ENCODE results near the gene OVOL1.
"Not testable (repeated sequence)": the region's sequence is repeated elsewhere in the genome, so short reads cannot be mapped to it uniquely, and the experiment has no call there.

The OVOL1 gene

GRCh38 chr11:65744699-65745042 lies 42.2 kb upstream of the OVOL1 start:
- ChIA-PET POLR2A (ENCODE audit: low non-redundant PET) (interaction anchor here (0.6 kb wide), 2 partner anchors 69 to 77 kb away, joined by 3 to 12 read pairs; no protein-coding TSS in a partner anchor), CTCF (interaction anchor here (0.6 to 2.6 kb wide), 10 partner anchors 25 to 1035 kb away, joined by 3 to 15 read pairs (median 4); partner anchors contain the start of genes AP5B1 and KAT5)
- TF ChIP-seq, protein P1, sequence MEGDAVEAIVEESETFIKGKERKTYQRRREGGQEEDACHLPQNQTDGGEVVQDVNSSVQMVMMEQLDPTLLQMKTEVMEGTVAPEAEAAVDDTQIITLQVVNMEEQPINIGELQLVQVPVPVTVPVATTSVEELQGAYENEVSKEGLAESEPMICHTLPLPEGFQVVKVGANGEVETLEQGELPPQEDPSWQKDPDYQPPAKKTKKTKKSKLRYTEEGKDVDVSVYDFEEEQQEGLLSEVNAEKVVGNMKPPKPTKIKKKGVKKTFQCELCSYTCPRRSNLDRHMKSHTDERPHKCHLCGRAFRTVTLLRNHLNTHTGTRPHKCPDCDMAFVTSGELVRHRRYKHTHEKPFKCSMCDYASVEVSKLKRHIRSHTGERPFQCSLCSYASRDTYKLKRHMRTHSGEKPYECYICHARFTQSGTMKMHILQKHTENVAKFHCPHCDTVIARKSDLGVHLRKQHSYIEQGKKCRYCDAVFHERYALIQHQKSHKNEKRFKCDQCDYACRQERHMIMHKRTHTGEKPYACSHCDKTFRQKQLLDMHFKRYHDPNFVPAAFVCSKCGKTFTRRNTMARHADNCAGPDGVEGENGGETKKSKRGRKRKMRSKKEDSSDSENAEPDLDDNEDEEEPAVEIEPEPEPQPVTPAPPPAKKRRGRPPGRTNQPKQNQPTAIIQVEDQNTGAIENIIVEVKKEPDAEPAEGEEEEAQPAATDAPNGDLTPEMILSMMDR (conservative IDR thresholded peaks at IDR 0.05; ENCODE audit: low read depth): 0 out of 2 replicates have a peak, but pooled peaks have one; percentile 3
- no peak overlapping the region for H3K27ac ChIP-seq
- no peak for DNase-seq (ENCODE audit: low spot score)

DNA sequence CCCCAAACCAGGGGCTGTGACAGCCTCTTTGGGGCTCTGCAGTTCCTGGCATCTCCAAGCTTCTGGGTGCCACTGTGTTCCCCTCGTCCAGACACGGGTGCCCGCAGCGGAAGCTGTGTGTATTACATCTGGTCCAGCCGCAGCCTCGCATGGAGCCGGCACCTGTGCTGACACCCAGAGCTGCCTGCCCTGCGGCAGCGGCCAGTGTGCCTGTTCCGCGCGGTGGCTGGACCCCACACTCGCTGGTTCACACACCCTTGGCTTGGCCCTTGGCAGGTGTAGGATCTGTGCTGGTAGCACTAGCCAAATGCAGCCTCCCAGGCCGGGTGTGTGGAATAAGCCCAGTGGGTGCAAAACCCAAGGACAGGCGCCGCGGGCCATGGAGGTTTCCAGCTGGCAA lies 41.8 kb upstream of the OVOL1 start:
- no peak for DNase-seq (ENCODE audit: low spot score)
- ChIA-PET POLR2A (ENCODE audit: low non-redundant PET) (interaction anchor here (0.6 kb wide), 2 partner anchors 69 to 76 kb away, joined by 3 to 12 read pairs; no protein-coding TSS in a partner anchor), CTCF (interaction anchor here (0.6 to 2.6 kb wide), 10 partner anchors 26 to 1034 kb away, joined by 3 to 15 read pairs (median 4); partner anchors contain the start of genes AP5B1 and KAT5)
- H3K27ac ChIP-seq: no peak overlapping the region
- TF ChIP-seq, protein P1 (conservative IDR thresholded peaks at IDR 0.05; ENCODE audit: low read depth): no peak

DNA sequence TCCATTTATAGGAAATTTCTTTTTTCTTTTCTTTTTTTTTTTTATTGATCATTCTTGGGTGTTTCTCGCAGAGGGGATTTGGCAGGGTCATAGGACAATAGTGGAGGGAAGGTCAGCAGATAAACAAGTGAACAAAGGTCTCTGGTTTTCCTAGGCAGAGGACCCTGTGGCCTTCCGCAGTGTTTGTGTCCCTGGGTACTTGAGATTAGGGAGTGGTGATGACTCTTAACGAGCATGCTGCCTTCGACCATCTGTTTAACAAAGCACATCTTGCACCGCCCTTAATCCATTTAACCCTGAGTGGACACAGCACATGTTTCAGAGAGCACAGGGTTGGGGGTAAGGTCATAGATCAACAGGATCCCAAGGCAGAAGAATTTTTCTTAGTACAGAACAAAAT lies 24.7 kb upstream of the OVOL1 start:
- CTCF ChIA-PET; DNase-seq (ENCODE audit: low spot score); H3K27ac ChIP-seq; POLR2A ChIA-PET (ENCODE audit: low non-redundant PET): not testable (repeated sequence)

DNA sequence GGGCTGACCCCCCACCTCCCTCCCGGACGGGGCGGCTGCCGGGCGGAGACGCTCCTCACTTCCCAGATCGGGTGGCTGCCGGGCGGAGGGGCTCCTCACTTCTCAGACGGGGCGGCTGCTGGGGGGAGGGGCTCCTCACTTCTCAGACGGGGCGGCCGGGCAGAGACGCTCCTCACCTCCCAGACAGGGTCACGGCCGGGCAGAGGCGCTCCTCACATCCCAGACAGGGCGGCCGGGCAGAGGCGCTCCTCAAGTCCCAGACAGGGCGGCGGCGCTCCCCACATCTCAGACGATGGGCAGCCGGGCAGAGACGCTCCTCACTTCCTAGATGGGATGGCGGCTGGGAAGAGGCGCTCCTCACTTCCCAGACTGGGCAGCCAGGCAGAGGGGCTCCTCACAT lies 24.0 kb upstream of the OVOL1 start:
- DNase-seq (ENCODE audit: low spot score); H3K27ac ChIP-seq; CTCF ChIA-PET; POLR2A ChIA-PET (ENCODE audit: low non-redundant PET): not testable (repeated sequence)

DNA sequence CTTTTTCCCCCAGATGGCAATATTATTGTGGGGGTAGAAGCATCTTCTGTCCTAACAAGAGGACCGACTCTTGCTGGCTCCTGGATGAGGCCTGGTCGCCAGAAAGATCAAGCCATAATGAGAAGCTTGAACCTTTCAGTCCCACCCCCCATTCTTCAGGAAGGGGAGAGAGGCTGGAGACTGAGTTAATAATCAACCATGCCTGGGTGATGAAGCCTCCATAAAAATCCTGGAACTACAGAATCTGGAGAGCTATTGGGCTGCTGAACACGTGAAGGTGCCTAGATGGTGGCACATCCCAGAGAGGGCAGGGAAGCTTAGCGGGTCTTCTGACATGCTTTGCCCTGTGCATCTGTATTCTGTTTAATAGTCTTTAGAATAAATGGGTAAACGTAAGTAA lies 22.4 kb upstream of the OVOL1 start:
- CTCF ChIA-PET: interaction anchor here (0.7 to 2.1 kb wide), 2 partner anchors 11 to 16 kb away, joined by 3 to 8 read pairs; no protein-coding TSS in a partner anchor

DNA sequence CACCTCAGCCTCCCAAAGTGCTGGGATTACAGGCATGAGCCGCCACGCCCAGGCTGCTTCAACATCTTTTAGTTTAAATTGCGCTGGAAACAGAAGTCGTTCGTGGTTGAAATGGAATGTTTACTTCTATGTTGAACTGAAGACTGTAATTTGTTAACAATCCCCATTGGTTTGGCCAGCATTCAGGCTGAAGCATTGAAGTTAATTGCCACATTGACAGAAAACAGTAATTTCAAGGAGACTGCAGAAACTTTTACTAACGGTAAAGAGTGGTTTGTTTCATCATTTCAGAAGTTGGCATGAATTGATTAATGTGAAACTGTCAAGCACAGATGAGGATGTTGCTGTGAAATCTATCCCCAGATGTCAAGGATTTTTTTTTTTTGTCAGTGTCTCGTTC lies 20.3 kb upstream of the OVOL1 start:
- ChIA-PET POLR2A (ENCODE audit: low non-redundant PET) (no interaction called here), CTCF (interaction anchor here (0.6 kb wide), 2 partner anchors 13 to 1064 kb away, joined by 3 to 6 read pairs; no protein-coding TSS in a partner anchor)

More for the DNA sequence above, 22.4 kb upstream of the OVOL1 start:
- DNase-seq (ENCODE audit: low spot score): no peak
- TF ChIP-seq, protein P1 (conservative IDR thresholded peaks at IDR 0.05; ENCODE audit: low read depth): no peak
- H3K27ac ChIP-seq: no peak overlapping the region
- POLR2A ChIA-PET (ENCODE audit: low non-redundant PET): no interaction called here

DNA sequence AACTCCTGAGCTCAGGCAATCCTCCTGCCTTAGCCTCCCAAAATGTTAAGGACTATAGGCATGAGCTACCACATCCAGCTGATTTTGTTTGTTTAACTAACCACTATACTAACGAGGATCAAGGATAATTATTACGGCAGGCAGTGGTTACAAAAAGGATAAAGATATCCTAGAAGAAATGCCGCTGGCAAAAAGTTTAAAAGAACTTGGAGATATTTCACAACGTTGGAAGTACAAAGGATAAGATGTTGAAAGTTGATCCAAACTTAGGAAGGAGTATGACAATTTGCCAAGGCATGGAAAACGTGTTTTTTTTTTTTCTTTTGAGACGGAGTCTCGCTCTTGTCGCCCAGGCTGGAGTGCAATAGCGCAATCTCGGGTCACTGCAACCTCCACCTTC lies 19.5 kb upstream of the OVOL1 start:
- CTCF ChIA-PET: interaction anchor here (0.5 to 0.6 kb wide), 3 partner anchors 12 to 1175 kb away, joined by 3 to 4 read pairs (median 3); no protein-coding TSS in a partner anchor

More for the DNA sequence above, 20.3 kb upstream of the OVOL1 start:
- peak overlapping the region; percentile 56; the same call in 1 of the 2 replicates for H3K27ac ChIP-seq
- TF ChIP-seq, protein P1 (conservative IDR thresholded peaks at IDR 0.05; ENCODE audit: low read depth): no peak
- no peak for DNase-seq (ENCODE audit: low spot score)

GRCh38 chr11:65767806-65768205 lies 19.1 kb upstream of the OVOL1 start:
- ChIA-PET CTCF (interaction anchor here (0.6 kb wide), 1 partner anchor 12 kb away, joined by 4 read pairs; no protein-coding TSS in a partner anchor), POLR2A (ENCODE audit: low non-redundant PET) (interaction anchor here (0.7 kb wide), 1 partner anchor 65 kb away, joined by 3 read pairs; no protein-coding TSS in a partner anchor)
- not testable (repeated sequence) for DNase-seq (ENCODE audit: low spot score)
- peak overlapping the region; percentile 64 for H3K27ac ChIP-seq

More for the DNA sequence above, 19.5 kb upstream of the OVOL1 start:
- TF ChIP-seq, protein P1 (conservative IDR thresholded peaks at IDR 0.05; ENCODE audit: low read depth): no peak
- no peak for DNase-seq (ENCODE audit: low spot score)
- POLR2A ChIA-PET (ENCODE audit: low non-redundant PET): interaction anchor here (0.7 kb wide), 1 partner anchor 66 kb away, joined by 3 read pairs; no protein-coding TSS in a partner anchor
- peak overlapping the region; percentile 64 for H3K27ac ChIP-seq
